ENCODE measurements around the gene PCDH1.

- TF ChIP-seq, protein P1, sequence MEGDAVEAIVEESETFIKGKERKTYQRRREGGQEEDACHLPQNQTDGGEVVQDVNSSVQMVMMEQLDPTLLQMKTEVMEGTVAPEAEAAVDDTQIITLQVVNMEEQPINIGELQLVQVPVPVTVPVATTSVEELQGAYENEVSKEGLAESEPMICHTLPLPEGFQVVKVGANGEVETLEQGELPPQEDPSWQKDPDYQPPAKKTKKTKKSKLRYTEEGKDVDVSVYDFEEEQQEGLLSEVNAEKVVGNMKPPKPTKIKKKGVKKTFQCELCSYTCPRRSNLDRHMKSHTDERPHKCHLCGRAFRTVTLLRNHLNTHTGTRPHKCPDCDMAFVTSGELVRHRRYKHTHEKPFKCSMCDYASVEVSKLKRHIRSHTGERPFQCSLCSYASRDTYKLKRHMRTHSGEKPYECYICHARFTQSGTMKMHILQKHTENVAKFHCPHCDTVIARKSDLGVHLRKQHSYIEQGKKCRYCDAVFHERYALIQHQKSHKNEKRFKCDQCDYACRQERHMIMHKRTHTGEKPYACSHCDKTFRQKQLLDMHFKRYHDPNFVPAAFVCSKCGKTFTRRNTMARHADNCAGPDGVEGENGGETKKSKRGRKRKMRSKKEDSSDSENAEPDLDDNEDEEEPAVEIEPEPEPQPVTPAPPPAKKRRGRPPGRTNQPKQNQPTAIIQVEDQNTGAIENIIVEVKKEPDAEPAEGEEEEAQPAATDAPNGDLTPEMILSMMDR (IDR thresholded peaks at IDR 0.05; ENCODE audit: low read depth, low read length): no peak
- TF ChIP-seq EZH2phosphoT487 (IDR thresholded peaks at IDR 0.05; ENCODE audit: low read depth): no peak
Observed at GRCh38 chr5:141917760-141918159, 39.5 kb upstream of the PCDH1 start.

Data from OCI-LY3 (cell line).